IMR-90 (cell line): Measurements from ENCODE around the gene GLRX3. TPM values are rescaled to one million over a fixed set of nuclear protein-coding genes. Genes with fewer than 3 reads are reported as not detected.

ENCODE experiments used
- ATAC-seq: fragments of 200-7000 bp; cut with Tn5 transposase; 2 replicates; pipeline ENCODE4 v1.9.1; 2020; ENCODE audit warnings: low read depth, mild to moderate bottlenecking, moderate library complexity
- BruUV-seq: library from RNA; stranded (reverse); fragments of 400-500 nt; replicated peaks from 2 replicates; lab custom pipeline; 2021; lab: Mats Ljungman, UMichigan
- CTCF ChIA-PET: fragments of 300-600 bp; formaldehyde crosslinking; extraction: SDS; loops from one replicate; lab custom pipeline; 2021; ENCODE audit warnings: antibody characterized with exemption; lab: Yijun Ruan, JAX
- POLR2A ChIA-PET: fragments of 300-600 bp; sonication (Branson Sonifier 250); formaldehyde crosslinking; loops from one replicate; lab custom pipeline; 2022; ENCODE audit warnings: antibody characterized with exemption; ENCODE audit not compliant: unreplicated experiment; lab: Charles Lee
- DNase-seq: peaks from one replicate; pipeline ENCODE4 v3.0.0; 2013
- H2AFZ ChIP-seq: replicated peaks from 2 replicates; pipeline ENCODE3; 2013; ENCODE audit warnings: low read length, mild to moderate bottlenecking; ENCODE audit not compliant: poor library complexity
- H2AK5ac ChIP-seq: 2 replicates; pipeline ENCODE4 v1.6.1; 2013; ENCODE audit warnings: low read depth, low read length, inconsistent platforms
- H2AK9ac ChIP-seq: replicated peaks from 2 replicates; pipeline ENCODE3; 2013; ENCODE audit warnings: mild to moderate bottlenecking, low read depth, low read length, moderate library complexity; ENCODE audit not compliant: poor library complexity
- H2BK120ac ChIP-seq: 2 replicates; pipeline ENCODE4 v1.6.1; 2013; ENCODE audit warnings: low read depth, low read length, inconsistent platforms
- H2BK15ac ChIP-seq: 3 replicates; pipeline ENCODE4 v1.6.1; 2013; ENCODE audit warnings: low read depth, low read length, inconsistent platforms
- H2BK20ac ChIP-seq: 2 replicates; pipeline ENCODE4 v1.6.1; 2013; ENCODE audit warnings: low read depth, mild to moderate bottlenecking, inconsistent platforms, low read length, moderate library complexity
- H2BK5ac ChIP-seq: 2 replicates; pipeline ENCODE4 v1.6.1; 2013; ENCODE audit warnings: mild to moderate bottlenecking, low read depth, low read length, inconsistent platforms; ENCODE audit not compliant: poor library complexity, severe bottlenecking
- H3K14ac ChIP-seq: replicated peaks from 2 replicates; pipeline ENCODE4 v1.6.1; 2013; ENCODE audit warnings: low read depth, low read length, inconsistent platforms
- H3K18ac ChIP-seq: 2 replicates; pipeline ENCODE4 v1.6.1; 2013; ENCODE audit warnings: low read depth, low read length, control low read depth
- H3K23ac ChIP-seq: 2 replicates; pipeline ENCODE4 v1.6.1; 2013; ENCODE audit warnings: low read depth, low read length, inconsistent platforms
- H3K27ac ChIP-seq: 2 replicates; pipeline ENCODE4 v1.5.1; 2013; ENCODE audit warnings: mild to moderate bottlenecking, control low read depth, low read length; ENCODE audit not compliant: insufficient read depth
- H3K27me3 ChIP-seq: 2 replicates; pipeline ENCODE4 v1.6.1; 2013; ENCODE audit warnings: low read length; ENCODE audit not compliant: control insufficient read depth, insufficient read depth
- H3K36me3 ChIP-seq: 2 replicates; pipeline ENCODE4 v1.6.1; 2013; ENCODE audit warnings: low read length, mixed read lengths; ENCODE audit not compliant: control insufficient read depth, insufficient read depth
- H3K4ac ChIP-seq: 2 replicates; pipeline ENCODE4 v1.6.1; 2013; ENCODE audit warnings: low read depth, low read length, inconsistent platforms
- H3K4me1 ChIP-seq: 2 replicates; pipeline ENCODE4 v1.6.1; 2013; ENCODE audit warnings: low read length, mixed read lengths; ENCODE audit not compliant: control insufficient read depth, insufficient read depth
- H3K4me2 ChIP-seq: 2 replicates; pipeline ENCODE4 v1.6.1; 2013; ENCODE audit warnings: low read depth, mild to moderate bottlenecking, control low read depth, low read length, moderate library complexity
- H3K4me3 ChIP-seq: 2 replicates; pipeline ENCODE4 v1.5.1; 2013; ENCODE audit warnings: low read depth, mild to moderate bottlenecking, control low read depth, low read length, moderate library complexity; ENCODE audit not compliant: insufficient read depth
- H3K56ac ChIP-seq: 2 replicates; pipeline ENCODE4 v1.6.1; 2013; ENCODE audit warnings: low read length, inconsistent platforms; ENCODE audit not compliant: insufficient read depth; ENCODE audit errors: extremely low read depth
- H3K79me1 ChIP-seq, 2 experiments: 2 replicates each; pipeline ENCODE4 v1.6.1; 2013; ENCODE audit warnings: low read length in 2 of 2, inconsistent platforms in 1 of 2, low read depth in 1 of 2
- H3K9ac ChIP-seq: 2 replicates; pipeline ENCODE4 v1.6.1; 2013; ENCODE audit warnings: low read depth, low read length, control low read depth
- H3K9me1 ChIP-seq: 2 replicates; pipeline ENCODE4 v1.6.1; 2013; ENCODE audit warnings: low read length, inconsistent platforms; ENCODE audit not compliant: insufficient read depth
- H3K9me3 ChIP-seq: 2 replicates; pipeline ENCODE4 v1.6.1; 2013; ENCODE audit warnings: low read length; ENCODE audit not compliant: control insufficient read depth, insufficient read depth
- H4K20me1 ChIP-seq: 2 replicates; pipeline ENCODE4 v1.6.1; 2013; ENCODE audit warnings: low read length, inconsistent platforms; ENCODE audit not compliant: insufficient read depth
- H4K5ac ChIP-seq: 2 replicates; pipeline ENCODE4 v1.6.1; 2013; ENCODE audit warnings: mild to moderate bottlenecking, low read depth, low read length, control low read depth
- H4K8ac ChIP-seq, 2 experiments: 2 replicates each; pipeline ENCODE4 v1.6.1; 2013; ENCODE audit warnings: low read depth in 2 of 2, low read length in 2 of 2, control low read depth in 1 of 2, inconsistent platforms in 1 of 2
- H4K91ac ChIP-seq: 2 replicates; pipeline ENCODE4 v1.6.1; 2013; ENCODE audit warnings: low read depth, low read length, inconsistent platforms; ENCODE audit not compliant: insufficient read depth
- BHLHE40 ChIP-seq: fragments of 150-350 bp; IDR thresholded peaks from 2 replicates; pipeline ENCODE4 v1.6.1; 2016; ENCODE audit warnings: mild to moderate bottlenecking, low read depth, low read length
- CHD1 ChIP-seq: IDR thresholded peaks from 2 replicates; pipeline ENCODE4 v1.6.1; 2012; ENCODE audit warnings: low read depth, low read length, improper control_type of control experiment
- FOS ChIP-seq: fragments of 150-350 bp; IDR thresholded peaks from 2 replicates; pipeline ENCODE4 v1.6.1; 2016; ENCODE audit warnings: low read depth, low read length
- MAFK ChIP-seq: IDR thresholded peaks from 2 replicates; pipeline ENCODE4 v1.6.1; 2012; ENCODE audit warnings: low read depth, low read length, improper control_type of control experiment
- MAZ ChIP-seq: IDR thresholded peaks from 2 replicates; pipeline ENCODE4 v1.6.1; 2012; ENCODE audit warnings: low read depth, mild to moderate bottlenecking, low read length, improper control_type of control experiment, moderate library complexity, borderline replicate concordance
- POLR2A ChIP-seq: IDR thresholded peaks from 2 replicates; pipeline ENCODE4 v1.6.1; 2012; ENCODE audit warnings: mild to moderate bottlenecking, low read depth, low read length
- RCOR1 ChIP-seq: IDR thresholded peaks from 2 replicates; pipeline ENCODE4 v1.6.1; 2012; ENCODE audit warnings: mild to moderate bottlenecking, low read length, improper control_type of control experiment; ENCODE audit not compliant: insufficient replicate concordance
- RFX5 ChIP-seq: IDR thresholded peaks from 2 replicates; pipeline ENCODE4 v1.8.0; 2012; ENCODE audit warnings: low read depth, mild to moderate bottlenecking, low read length, moderate library complexity
- WGBS, 2 experiments: methylation state at CpG; one replicate each; pipeline versions ENCODE4 v1.1.5 to v1.1.7; 2013; ENCODE audit warnings: missing lambda C conversion rate in 2 of 2; ENCODE audit not compliant: insufficient read length in 1 of 2; ENCODE audit errors: extremely low coverage in 2 of 2; 5-methylcytosine and 5-hydroxymethylcytosine counted together
- dilution Hi-C: fragments of 300-500 bp; cut with HindIII; formaldehyde crosslinking; loops from one replicate; pipeline ENCODE4 v1.14.3; 2018; ENCODE audit warnings: low sequenced_read_pairs; ENCODE audit not compliant: unreplicated experiment
- in situ Hi-C: fragments of 300-500 bp; cut with MboI; formaldehyde crosslinking; loops from 3 replicates; pipeline ENCODE4 v1.14.3; 2019; ENCODE audit warnings: low sequenced_read_pairs, inconsistent platforms, mixed read lengths
- intact Hi-C: fragments of 100-400 bp; cut with micrococcal nuclease; formaldehyde crosslinking; loops from 2 replicates; pipeline ENCODE4 v1.10.0; 2022
- polyA plus RNA-seq, 3 experiments: library from polyadenylated mRNA; depleted of rRNA; stranded (reverse); fragments of >200 nt; gene quantifications; 2 replicates each; pipeline ENCODE4 v1.2.3, GENCODE V29; 2012; ENCODE audit warnings: low replicate concordance in 1 of 3
- total RNA-seq: library from RNA; depleted of rRNA; stranded (reverse); fragments of >200 nt; gene quantifications from 2 replicates; pipeline ENCODE4 v1.2.3, GENCODE V29; 2012
- TF ChIP-seq, protein P1 (sequence below): fragments of 150-350 bp; IDR thresholded peaks from 2 replicates; pipeline ENCODE4 v1.6.1; 2017; ENCODE audit warnings: mild to moderate bottlenecking, antibody characterized with exemption, low read length, low read depth

GLRX3 gene
- total and polyA plus RNA-seq, 2 of the 4 experiments (the other 2 are of a cell fraction), result 78.7 to 81.7 TPM

DNA sequence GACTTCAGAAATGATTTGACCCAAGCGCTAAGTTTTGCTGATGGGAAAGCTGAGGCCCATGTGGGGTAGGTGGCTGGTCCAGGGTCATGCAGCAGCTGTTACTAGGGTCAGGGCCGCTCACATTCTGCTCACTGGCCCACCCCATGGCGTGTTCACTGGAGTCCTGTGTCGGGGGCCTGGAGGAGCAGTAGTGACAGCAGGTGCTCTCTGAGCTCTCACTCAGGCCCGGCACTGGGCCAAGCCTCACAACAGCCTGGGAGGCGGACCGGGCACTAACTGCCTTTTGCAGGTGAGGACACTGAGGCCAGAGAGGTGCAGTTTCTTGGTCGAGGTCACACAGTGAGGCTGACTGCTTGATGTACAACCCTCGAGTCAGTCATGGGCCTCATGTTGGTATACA lies 82.7 kb downstream of the GLRX3 start:
- Histone ChIP-seq H3K14ac (no peak overlapping the region), H3K56ac (no peak overlapping the region), H2BK20ac (no peak overlapping the region), H3K9me3 (peaks cover 15% of the 10 kb centered on the region; the same call in 1 of the 2 replicates), H3K23ac (no peak overlapping the region), H2AFZ (no peak overlapping the region), H4K5ac (no peak overlapping the region), H3K4me3 (no peak overlapping the region), H4K91ac (no peak overlapping the region), H3K27me3 (no peaks in the 10 kb centered on the region), H2BK120ac (no peak overlapping the region), H3K18ac (no peak overlapping the region), H3K4ac (no peak overlapping the region), H2AK9ac (no peak overlapping the region), H2BK15ac (no peak overlapping the region), H2BK5ac (no peak overlapping the region), H4K8ac (no peak overlapping the region), H3K27ac (no peak overlapping the region), H3K9ac (no peak overlapping the region), H3K36me3 (no peaks in the 10 kb centered on the region), H3K9me1 (no peaks in the 10 kb centered on the region), H3K4me2 (no peak overlapping the region), H4K20me1 (no peaks in the 10 kb centered on the region), H3K79me1 (no peaks in the 10 kb centered on the region), H2AK5ac (no peak overlapping the region), H3K4me1 (no peaks in the 10 kb centered on the region)
- DNase-seq (no peak), ATAC-seq (no peak)
- POLR2A ChIA-PET, result no interaction called here
- BruUV-seq, result no TSS peak
- TF ChIP-seq RFX5 (no peak), MAZ (no peak), RCOR1 (no peak), FOS (no peak), POLR2A (no peak), BHLHE40 (no peak), CHD1 (no peak), MAFK (no peak)
- TF ChIP-seq, protein P1, sequence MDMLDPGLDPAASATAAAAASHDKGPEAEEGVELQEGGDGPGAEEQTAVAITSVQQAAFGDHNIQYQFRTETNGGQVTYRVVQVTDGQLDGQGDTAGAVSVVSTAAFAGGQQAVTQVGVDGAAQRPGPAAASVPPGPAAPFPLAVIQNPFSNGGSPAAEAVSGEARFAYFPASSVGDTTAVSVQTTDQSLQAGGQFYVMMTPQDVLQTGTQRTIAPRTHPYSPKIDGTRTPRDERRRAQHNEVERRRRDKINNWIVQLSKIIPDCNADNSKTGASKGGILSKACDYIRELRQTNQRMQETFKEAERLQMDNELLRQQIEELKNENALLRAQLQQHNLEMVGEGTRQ, result no peak
- intact Hi-C loops (no loop called here), in situ Hi-C loops (no loop called here), dilution Hi-C loops (no loop called here)
- CTCF ChIA-PET, result no interaction called here
- 75% methylated on average over 3 of the region's 9 CpGs; no CpG with 5 or more reads in 1 of the 2 experiments for WGBS, 2 experiments
